Upper lobe of left lung (tissue), 6 donors: ENCODE results near the gene NAA80. TPM values are rescaled to one million over a fixed set of nuclear protein-coding genes. Genes with fewer than 3 reads are reported as not detected.

Experiments used
- ATAC-seq, 2 donors: fragments of 200-7000 bp; cut with Tn5 transposase; one replicate each; pipeline ENCODE4 v1.9.1; 2022; ENCODE audit warnings: mild to moderate bottlenecking in 2 of 2, moderate library complexity in 2 of 2; ENCODE audit not compliant: low FRiP score in 2 of 2
- DNase-seq, 2 donors: peaks; one replicate each; pipeline ENCODE4 v3.0.0-alpha.2; 2019 to 2020
- H3K27ac ChIP-seq, 4 donors: fragments of 200-600 bp; sonication (generic); one replicate each; pipeline ENCODE4 v1.5.1; 2016 to 2019
- H3K27me3 ChIP-seq, 4 donors: fragments of 200-600 bp; sonication (generic); one replicate each; pipeline ENCODE4 v1.5.1; 2017 to 2019
- H3K36me3 ChIP-seq, 4 donors: fragments of 200-600 bp; sonication (generic); one replicate each; pipeline ENCODE4 v1.5.1; 2016 to 2019
- H3K4me1 ChIP-seq, 4 donors: fragments of 200-600 bp; sonication (generic); one replicate each; pipeline ENCODE4 v1.5.1; 2018 to 2019
- H3K4me3 ChIP-seq, 4 donors: fragments of 200-600 bp; sonication (generic); one replicate each; pipeline ENCODE4 v1.5.1; 2017 to 2019; ENCODE audit warnings: mild to moderate bottlenecking in 2 of 4, moderate library complexity in 1 of 4
- H3K9me3 ChIP-seq, 4 donors: fragments of 200-600 bp; sonication (generic); one replicate each; pipeline ENCODE4 v1.5.1; 2018 to 2019
- EP300 ChIP-seq, 4 donors: sonication (generic); formaldehyde crosslinking; IDR thresholded peaks; one replicate each; pipeline ENCODE4 v1.5.1; 2017; ENCODE audit warnings: antibody characterized with exemption in 4 of 4, control low read depth in 2 of 4
- POLR2A ChIP-seq, 4 donors: fragments of 450-650 bp; IDR thresholded peaks; one replicate each; pipeline ENCODE4 v1.5.1; 2016 to 2017; ENCODE audit warnings: antibody characterized with exemption in 4 of 4, mild to moderate bottlenecking in 2 of 4
- POLR2AphosphoS5 ChIP-seq, 2 donors: sonication (generic); formaldehyde crosslinking; IDR thresholded peaks; one replicate each; pipeline ENCODE4 v1.5.1; 2017; ENCODE audit warnings: antibody characterized with exemption in 2 of 2
- WGBS, 2 donors: methylation state at CpG; one replicate each; pipeline ENCODE4 v1.1.5; 2017 to 2018; 5-methylcytosine and 5-hydroxymethylcytosine counted together
- total RNA-seq, 6 donors: library from RNA; depleted of rRNA in 4 of 6; stranded (reverse); fragments of >200 nt in 4 of 6; gene quantifications; one replicate each; pipeline versions ENCODE4 v1.1.0 to v1.2.1, GENCODE V29; 2016 to 2021
- TF ChIP-seq, protein P1 (sequence below), 6 experiments: fragments of 450-650 bp in 4 of 6; fragments of 200-600 bp in 2 of 6; sonication (generic) in 2 of 6; IDR thresholded peaks; one replicate each; pipeline ENCODE4 v1.5.1; 2016 to 2019; ENCODE audit warnings: antibody characterized with exemption in 6 of 6
- donor health status: DM: no; HTN: no; CAD: no; lungs with moderate emphysema.
- donor health status: DM: no; HTN: yes; CAD: no; lungs with severe emphysema.

Gene NAA80
- total RNA-seq, 6 donors from 2014 or later = 12.1 to 34.5 (median 15.1) TPM

GRCh38 chr3:50299929-50300680 lies 900 bp upstream of the NAA80 start:
- Histone ChIP-seq H3K4me1 (peaks cover 41 to 55% (median 52%) of the 10 kb centered on the region in 4 donors), H3K4me3 (peak overlapping the region in 3 of 4 donors; percentile 55 to 86 (median 64)), H3K27me3 (no peaks in the 10 kb centered on the region), H3K9me3 (no peaks in the 10 kb centered on the region), H3K36me3 (peaks cover 0 to 13% (median 2%) of the 10 kb centered on the region in 4 donors), H3K27ac (peak overlapping the region; percentile 85 to 93 (median 92))
- WGBS, 2 donors = 44 to 49% methylated on average over 11 to 12 of the region's 12 CpGs
- DNase-seq = peak in 1 of 2 donors; percentile 75
- TF ChIP-seq, protein P1, sequence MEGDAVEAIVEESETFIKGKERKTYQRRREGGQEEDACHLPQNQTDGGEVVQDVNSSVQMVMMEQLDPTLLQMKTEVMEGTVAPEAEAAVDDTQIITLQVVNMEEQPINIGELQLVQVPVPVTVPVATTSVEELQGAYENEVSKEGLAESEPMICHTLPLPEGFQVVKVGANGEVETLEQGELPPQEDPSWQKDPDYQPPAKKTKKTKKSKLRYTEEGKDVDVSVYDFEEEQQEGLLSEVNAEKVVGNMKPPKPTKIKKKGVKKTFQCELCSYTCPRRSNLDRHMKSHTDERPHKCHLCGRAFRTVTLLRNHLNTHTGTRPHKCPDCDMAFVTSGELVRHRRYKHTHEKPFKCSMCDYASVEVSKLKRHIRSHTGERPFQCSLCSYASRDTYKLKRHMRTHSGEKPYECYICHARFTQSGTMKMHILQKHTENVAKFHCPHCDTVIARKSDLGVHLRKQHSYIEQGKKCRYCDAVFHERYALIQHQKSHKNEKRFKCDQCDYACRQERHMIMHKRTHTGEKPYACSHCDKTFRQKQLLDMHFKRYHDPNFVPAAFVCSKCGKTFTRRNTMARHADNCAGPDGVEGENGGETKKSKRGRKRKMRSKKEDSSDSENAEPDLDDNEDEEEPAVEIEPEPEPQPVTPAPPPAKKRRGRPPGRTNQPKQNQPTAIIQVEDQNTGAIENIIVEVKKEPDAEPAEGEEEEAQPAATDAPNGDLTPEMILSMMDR (IDR thresholded peaks at IDR 0.05) = peak in 2 of 6 experiments; percentile 2 to 8
- TF ChIP-seq POLR2A (IDR thresholded peaks at IDR 0.05) (no peak), EP300 (IDR thresholded peaks at IDR 0.05) (no peak), POLR2AphosphoS5 (IDR thresholded peaks at IDR 0.05) (no peak)
- ATAC-seq = peak; percentile 3 to 34

- 3% methylated on average over 12 of the region's 12 CpGs; no CpG with 5 or more reads in 1 of the 2 donors for WGBS, 2 donors
- Histone ChIP-seq H3K27ac (peak overlapping the region; percentile 85 to 93 (median 92)), H3K9me3 (no peaks in the 10 kb centered on the region), H3K27me3 (no peaks in the 10 kb centered on the region), H3K4me3 (peak overlapping the region in 3 of 4 donors; percentile 55 to 86 (median 64)), H3K36me3 (peaks cover 0 to 13% (median 2%) of the 10 kb centered on the region in 4 donors), H3K4me1 (peaks cover 41 to 55% (median 52%) of the 10 kb centered on the region in 4 donors)
- ATAC-seq (no peak), DNase-seq (no peak)
- TF ChIP-seq POLR2AphosphoS5 (IDR thresholded peaks at IDR 0.05) (peak; percentile 32 to 60), EP300 (IDR thresholded peaks at IDR 0.05) (peak in 3 of 4 donors; percentile 28 to 91 (median 86)), POLR2A (IDR thresholded peaks at IDR 0.05) (no peak)
- TF ChIP-seq, protein P1 (IDR thresholded peaks at IDR 0.05) = no peak
These were observed 378 bp upstream of the NAA80 start for GRCh38 chr3:50299638-50299928.

DNA sequence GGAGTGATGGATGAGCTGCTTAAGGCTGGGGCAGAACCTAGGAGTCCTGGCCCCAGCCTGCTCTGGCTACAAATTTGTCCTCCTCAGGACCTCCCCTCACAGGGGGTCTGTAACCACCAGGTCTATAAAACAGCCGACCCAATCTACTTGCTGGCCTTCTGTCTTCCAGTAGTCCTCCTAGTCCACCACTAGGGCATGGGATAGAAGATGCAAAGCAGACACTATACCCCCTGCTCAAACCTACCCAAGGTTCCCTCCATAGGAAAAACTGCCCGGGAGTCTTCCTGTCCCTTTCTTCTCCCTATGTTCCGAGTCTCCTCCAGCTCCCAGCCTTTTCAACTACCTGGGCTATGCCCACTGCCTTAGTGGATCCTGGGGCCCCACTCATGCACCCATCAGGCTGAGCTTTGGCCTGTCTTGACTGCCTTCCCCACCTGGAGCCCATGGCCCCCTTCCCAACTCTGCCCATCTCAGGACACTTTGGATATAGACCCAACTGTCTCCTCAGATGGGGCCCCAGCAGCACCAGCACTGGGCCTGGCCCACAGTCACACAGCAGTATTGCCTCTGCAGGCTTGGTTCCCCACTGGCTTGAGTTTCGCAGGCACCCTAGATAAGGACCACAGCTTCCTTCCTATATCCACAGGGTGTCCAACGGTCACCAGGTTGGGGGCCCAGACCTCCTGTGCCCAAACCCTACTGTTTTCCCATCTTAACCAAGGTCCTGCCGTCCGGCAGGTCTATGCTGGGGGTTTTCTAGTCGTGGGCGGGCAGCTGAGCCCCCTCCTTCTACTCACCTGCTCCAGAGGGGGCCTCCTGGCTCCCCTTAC lies 1.1 kb downstream of the NAA80 start:
- DNase-seq (no peak), ATAC-seq (no peak)
- Histone ChIP-seq H3K27ac (peak overlapping the region; percentile 85 to 94 (median 92)), H3K36me3 (peaks cover 0 to 13% (median 2%) of the 10 kb centered on the region in 4 donors), H3K4me1 (peaks cover 38 to 47% (median 46%) of the 10 kb centered on the region in 4 donors), H3K9me3 (no peaks in the 10 kb centered on the region), H3K4me3 (peak overlapping the region; percentile 44 to 86 (median 60)), H3K27me3 (no peaks in the 10 kb centered on the region)
- TF ChIP-seq POLR2A (IDR thresholded peaks at IDR 0.05) (no peak), EP300 (IDR thresholded peaks at IDR 0.05) (no peak)
- TF ChIP-seq, protein P1 (IDR thresholded peaks at IDR 0.05) = no peak
- WGBS, 2 donors = 43 to 44% methylated on average over 5 to 9 of the region's 9 CpGs

GRCh38 chr3:50297384-50297775 lies 1.8 kb downstream of the NAA80 start:
- Histone ChIP-seq H3K9me3 (no peaks in the 10 kb centered on the region), H3K4me1 (peaks cover 41 to 47% (median 45%) of the 10 kb centered on the region in 4 donors), H3K36me3 (peaks cover 0 to 13% (median 2%) of the 10 kb centered on the region in 4 donors), H3K27me3 (no peaks in the 10 kb centered on the region), H3K27ac (peak overlapping the region in 2 of 4 donors; percentile 90 to 94), H3K4me3 (no peak overlapping the region)
- TF ChIP-seq POLR2A (IDR thresholded peaks at IDR 0.05) (no peak), POLR2AphosphoS5 (IDR thresholded peaks at IDR 0.05) (peak in 1 of 2 donors; percentile 8)
- TF ChIP-seq, protein P1 (IDR thresholded peaks at IDR 0.05) = no peak
- no peak for ATAC-seq
- WGBS, 2 donors = 84 to 100% methylated on average over 2 of the region's 2 CpGs
- DNase-seq = no peak
